Measurements from ENCODE around the gene EZR. TPM values are rescaled to one million over a fixed set of nuclear protein-coding genes. Genes with fewer than 3 reads are reported as not detected.

The EZR gene
- total and polyA plus RNA-seq, 10 of the 15 experiments (the other 5 are each of a cell fraction or from before 2014, with no cell fraction given): 79.1 to 282 (median 161) TPM

GRCh38 chr6:158796353-158796752 is 22.8 kb downstream of the EZR start:
- H3K27ac ChIP-seq (ENCODE audit: control insufficient read depth, insufficient read depth): peak overlapping the region; percentile 19; the same call in 1 of the 2 replicates
- WGBS (ENCODE audit: insufficient coverage, insufficient replicate concordance, low lambda C conversion rate, missing lambda C conversion rate): 78% methylated on average over 3 of the region's 3 CpGs
- ChIA-PET RAD21 (ENCODE audit: unreplicated experiment) (interaction anchor here (0.6 to 8.6 kb wide), 7 partner anchors 10 to 163 kb away, joined by 3 to 65 read pairs (median 4); partner anchors contain the start of gene SYTL3), SMC1A (ENCODE audit: uncharacterized antibody, unreplicated experiment) (interaction anchor here (0.7 to 7.5 kb wide), 9 partner anchors 11 to 183 kb away, joined by 3 to 73 read pairs (median 8); no protein-coding TSS in a partner anchor), POLR2A (interaction anchor here (1.0 to 4.5 kb wide), 3 partner anchors 12 to 74 kb away, joined by 3 to 21 read pairs (median 4); no protein-coding TSS in a partner anchor), CTCF (interaction anchor here (0.7 to 11.4 kb wide), 6 partner anchors 11 to 177 kb away, joined by 3 to 127 read pairs (median 24); partner anchors contain the start of gene EZR)
- peaks cover 97% of the 10 kb centered on the region for H3K79me2 ChIP-seq (ENCODE audit: control insufficient read depth, insufficient read depth, low read length)
- no peak overlapping the region for H3K9ac ChIP-seq (ENCODE audit: control insufficient read depth, insufficient read depth, low read length)
- H3K36me3 ChIP-seq (ENCODE audit: control insufficient read depth in 2 of 2, insufficient read depth in 2 of 2, low read length in 1 of 2): peaks cover 1 to 11% of the 10 kb centered on the region in 2 experiments; a peak in 2 of 4 replicates
- H3K4me1 ChIP-seq (ENCODE audit: control insufficient read depth, insufficient read depth, low read length): peaks cover 66% of the 10 kb centered on the region
- FAIRE-seq (no peak), ATAC-seq (no peak), DNase-seq (ENCODE audit: low read depth, low spot score) (no peak)
- H3K27me3 ChIP-seq (replicated peaks in 1 of 2; ENCODE audit: control insufficient read depth in 2 of 2, insufficient read depth in 2 of 2, low read length in 1 of 2): no peaks in the 10 kb centered on the region
- in situ Hi-C loops (cut with MboI) (loop anchor here (5.0 kb wide), 1 partner anchor 171 kb away; no protein-coding TSS in a partner anchor), intact Hi-C loops (cut with micrococcal nuclease; ENCODE audit: unreplicated experiment) (no loop called here)
- TF ChIP-seq PML (IDR thresholded peaks at IDR 0.05; ENCODE audit: low read length) (no peak), BMI1 (IDR thresholded peaks at IDR 0.05; ENCODE audit: borderline replicate concordance) (no peak), RCOR1 (conservative IDR thresholded peaks at IDR 0.05; ENCODE audit: low read depth, low read length) (no peak), GATAD2B (conservative IDR thresholded peaks at IDR 0.05; ENCODE audit: low read depth) (no peak), POU2F2 (IDR thresholded peaks at IDR 0.05; ENCODE audit: borderline replicate concordance, low read depth, low read length) (no peak), BCL11A (IDR thresholded peaks at IDR 0.05; ENCODE audit: low read depth, low read length) (no peak), SPI1 (IDR thresholded peaks at IDR 0.05; ENCODE audit: borderline replicate concordance, insufficient read depth, low read depth, low read length) (no peak), CREM (IDR thresholded peaks at IDR 0.05; ENCODE audit: low read depth) (no peak)
- TSS peak; percentile 5 for BruUV-seq (replicated peaks)
- H3K4me2 ChIP-seq (ENCODE audit: control insufficient read depth, insufficient read depth): no peak overlapping the region
- H2AFZ ChIP-seq (ENCODE audit: control insufficient read depth, low read depth, low read length): no peak overlapping the region
- H3K9me3 ChIP-seq (replicated peaks; ENCODE audit: control insufficient read depth, insufficient read depth, low read length): no peaks in the 10 kb centered on the region; the same call in 2 of the 3 replicates
- H3K4me3 ChIP-seq: no peak overlapping the region
- peaks cover 13% of the 10 kb centered on the region for H4K20me1 ChIP-seq (ENCODE audit: control insufficient read depth, insufficient read depth)
